Amniotic stem cell (primary cell): ENCODE data around the gene EEF1AKMT1.

Experiments
- DNase-seq: peaks from one replicate; lab custom pipeline; 2025; lab: John Stamatoyannopoulos, UW

The EEF1AKMT1 gene

DNA sequence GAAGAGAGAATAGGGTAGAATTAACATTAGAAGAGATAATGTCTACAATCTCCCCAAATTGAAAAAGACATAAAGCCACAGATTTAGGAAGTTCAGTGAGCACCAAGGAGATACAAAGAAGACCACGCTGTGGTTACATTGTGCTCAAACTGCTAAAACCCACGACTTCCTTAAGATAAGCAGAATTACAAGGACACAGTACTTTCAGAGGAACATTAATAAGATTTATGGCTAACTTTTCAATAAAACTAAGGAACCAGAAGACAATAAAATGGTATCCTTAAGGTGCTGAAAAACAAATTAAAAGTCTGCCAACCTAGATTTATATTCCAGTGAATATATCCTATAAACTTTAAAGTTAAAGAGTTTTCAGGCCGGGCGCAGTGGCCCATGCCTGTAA, 77.7 kb downstream of the EEF1AKMT1 start:
- DNase-seq, result no peak

GRCh38 chr13:20691616-20692015, 82.1 kb downstream of the EEF1AKMT1 start:
- no peak for DNase-seq

DNA sequence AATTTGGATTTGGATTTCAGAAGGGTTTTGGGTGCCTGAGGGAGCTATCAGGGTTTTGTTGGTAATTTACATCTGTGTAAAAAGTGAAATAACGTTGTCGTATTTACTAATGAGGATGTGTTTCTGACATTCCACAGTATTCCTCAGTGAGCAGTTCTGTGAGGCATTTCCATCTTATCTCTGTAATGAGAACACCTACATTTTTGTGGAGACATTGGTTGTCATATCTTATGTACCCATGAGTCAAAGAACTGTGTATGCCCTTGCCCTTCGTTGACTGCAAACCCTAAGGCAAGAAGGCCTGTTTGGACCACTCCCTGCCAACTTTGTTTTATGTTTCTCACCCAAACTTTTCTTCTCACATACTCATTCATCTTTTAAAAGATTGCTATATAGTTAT, 84.5 kb downstream of the EEF1AKMT1 start:
- no peak for DNase-seq

- DNase-seq, result no peak
Observed at GRCh38 chr13:20686863-20687579, 86.7 kb downstream of the EEF1AKMT1 start.

DNA sequence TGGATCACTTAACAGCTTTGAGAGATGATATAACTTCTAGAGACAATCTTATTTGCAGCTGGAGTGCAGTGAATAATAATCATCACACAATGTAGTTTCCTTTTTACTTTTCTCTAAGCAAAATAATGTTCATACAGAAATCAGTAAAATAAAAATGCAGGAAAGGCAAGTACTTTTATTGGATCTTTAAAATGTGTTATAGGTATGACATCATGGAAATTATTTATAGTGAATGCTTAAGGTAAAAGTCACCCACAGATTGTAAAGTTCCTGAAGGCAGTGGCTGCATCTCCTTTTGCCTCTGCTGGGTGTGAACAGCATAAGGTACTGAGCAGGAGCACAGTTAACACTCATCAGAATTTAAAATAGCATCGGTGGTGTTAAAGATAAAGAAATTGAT, 87.6 kb downstream of the EEF1AKMT1 start:
- DNase-seq, result no peak

DNA sequence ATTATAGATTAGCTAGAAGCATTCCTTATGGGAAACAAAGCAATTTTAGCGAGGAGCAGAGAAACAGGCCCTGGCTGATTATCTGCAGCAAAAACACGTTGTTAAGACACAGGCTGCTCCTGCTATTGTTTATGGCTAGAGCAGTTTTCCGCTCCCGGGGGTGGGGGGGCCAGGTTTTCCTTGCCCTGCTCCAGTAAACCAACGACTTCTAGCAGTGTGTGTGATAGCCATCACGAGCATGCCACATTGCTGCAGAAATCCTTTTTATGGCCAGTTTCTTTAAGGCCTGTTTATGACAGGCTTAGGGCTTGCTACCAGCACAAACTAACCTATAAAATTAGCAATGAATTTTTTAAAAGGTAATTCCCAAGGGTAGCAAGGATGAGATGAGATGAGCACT, 88.7 kb downstream of the EEF1AKMT1 start:
- no peak for DNase-seq

DNA sequence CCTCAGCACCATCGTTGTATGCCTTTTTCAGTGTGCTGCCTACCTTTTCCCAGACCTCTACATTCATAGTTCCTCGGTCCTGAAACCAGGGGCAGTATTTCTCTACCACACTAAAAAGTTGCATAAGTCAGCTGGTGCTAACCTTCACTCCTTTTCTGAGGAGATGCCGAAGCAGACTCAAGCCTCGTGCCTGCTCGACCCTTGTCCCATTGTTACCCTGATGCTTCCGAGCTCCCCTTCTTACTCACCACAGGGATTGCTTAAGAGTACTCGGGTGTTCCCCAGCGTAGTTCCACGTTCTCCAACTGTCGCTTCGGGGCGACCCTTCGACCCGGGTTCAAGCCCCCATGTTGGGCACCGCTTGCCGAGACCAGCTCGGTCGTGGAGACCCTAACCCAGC, 89.2 kb downstream of the EEF1AKMT1 start:
- no peak for DNase-seq

DNA sequence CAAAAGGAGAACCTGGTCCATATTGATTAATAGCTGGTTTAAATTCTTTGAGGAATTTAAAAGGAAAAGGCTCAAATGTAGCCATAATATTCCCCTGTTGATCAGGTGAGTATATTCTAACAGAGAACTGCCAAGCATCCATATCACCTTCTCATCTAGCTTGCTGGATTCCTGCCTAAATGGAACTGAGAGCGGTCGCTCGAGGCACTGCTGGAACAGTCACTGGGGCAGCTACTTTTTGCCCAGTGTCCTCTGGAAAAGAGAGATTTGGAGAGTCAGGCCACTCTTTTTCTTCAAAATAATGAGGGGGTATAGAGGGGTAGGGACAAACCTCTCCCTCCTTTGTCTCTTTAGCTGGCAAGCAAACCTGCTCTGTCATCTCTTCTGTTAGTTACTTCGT, 89.7 kb downstream of the EEF1AKMT1 start:
- no peak for DNase-seq

- DNase-seq, result no peak
Observed at GRCh38 chr13:20682061-20682460, 91.7 kb downstream of the EEF1AKMT1 start.

DNA sequence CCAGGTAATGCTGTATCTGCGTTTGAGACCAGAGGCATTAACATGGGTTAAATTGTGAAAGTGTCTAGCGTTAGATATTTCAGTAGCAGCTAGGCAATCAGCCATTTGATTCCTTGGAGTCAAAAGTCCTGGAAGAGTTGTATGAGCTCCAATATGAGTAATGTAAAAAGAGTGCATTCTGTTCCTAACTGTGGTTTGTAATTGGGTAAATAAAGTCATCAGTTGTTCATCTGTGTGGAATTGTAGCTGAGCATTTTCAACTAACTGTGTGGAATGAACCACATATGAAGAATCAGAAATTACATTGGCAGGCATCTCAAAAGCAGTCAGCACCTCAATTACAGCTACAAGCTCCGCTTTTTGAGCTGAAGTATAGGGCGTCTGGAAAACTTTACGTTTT, 92.3 kb downstream of the EEF1AKMT1 start:
- DNase-seq, result peak; percentile 22

DNA sequence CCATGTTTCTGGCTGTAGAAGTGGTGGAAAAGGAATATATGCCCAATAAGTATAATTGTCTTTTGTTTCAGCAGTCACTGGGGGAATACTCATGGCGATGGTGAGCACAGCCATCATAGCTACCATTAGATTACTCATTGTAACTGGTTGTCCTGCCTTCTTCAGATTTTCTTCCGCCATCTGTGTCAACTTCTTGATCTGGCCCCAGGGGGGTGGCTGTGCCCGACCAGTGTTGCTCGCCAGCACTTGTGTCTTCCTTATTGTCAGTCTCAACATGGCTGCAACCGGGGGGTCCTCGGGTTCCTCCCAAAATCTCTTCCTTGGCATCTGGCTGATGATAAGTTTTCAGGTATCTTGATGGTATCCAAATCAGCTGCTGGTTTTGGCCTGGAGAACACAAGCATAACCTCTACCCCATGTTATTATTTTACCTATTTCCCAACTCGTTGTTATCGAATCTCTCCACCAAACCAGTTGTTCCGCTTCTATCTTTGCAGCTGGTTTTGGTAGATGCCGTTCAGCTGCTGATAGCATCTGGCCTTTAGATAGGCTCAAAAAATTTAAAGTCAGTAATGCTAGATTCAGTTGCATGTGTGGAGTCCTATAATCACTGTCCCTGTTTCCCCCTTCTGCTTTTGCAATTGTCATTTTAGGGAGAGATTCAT, 93.2 kb downstream of the EEF1AKMT1 start:
- DNase-seq, result no peak

DNA sequence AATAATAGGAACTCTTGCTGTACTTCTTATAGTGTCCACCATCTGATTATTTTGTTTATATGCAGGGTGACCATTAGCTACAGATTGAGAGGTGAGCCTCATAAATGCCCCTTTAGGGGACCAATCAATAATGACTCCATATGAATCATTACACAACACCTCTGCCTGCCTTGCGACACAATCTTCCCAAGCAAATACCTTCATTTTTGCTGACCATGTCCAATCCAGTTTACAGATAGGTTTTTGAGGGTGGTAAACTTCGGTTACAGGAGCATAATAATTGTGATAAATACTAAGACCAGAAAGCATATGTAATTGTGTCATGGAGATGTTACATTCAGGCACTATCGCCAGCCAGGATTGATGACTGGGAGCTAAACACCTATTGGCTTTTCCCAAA, 93.9 kb downstream of the EEF1AKMT1 start:
- DNase-seq, result no peak
